A204.1 (cell line): ENCODE data around the gene COPS8.

Experiments used
- FAIRE-seq: peaks from 2 replicates; lab custom pipeline; 2012; peaks lifted over from hg19 to GRCh38; lab: Jason Lieb, UNC

COPS8 gene

DNA sequence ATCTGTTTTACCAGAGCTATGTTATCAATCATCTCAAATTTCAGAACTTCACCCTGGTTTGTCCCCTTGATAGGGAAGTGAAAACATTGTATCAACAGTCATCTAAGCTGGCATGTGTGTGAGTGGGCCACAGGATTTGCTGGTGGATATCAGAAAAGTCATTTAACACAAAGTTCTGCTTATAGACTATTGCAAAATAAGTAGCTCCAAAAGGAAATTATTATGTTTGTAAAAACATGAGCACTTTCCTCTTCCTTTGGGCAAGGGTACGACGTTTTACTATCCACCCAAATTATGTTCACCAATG is 20.7 kb upstream of the COPS8 start:
- FAIRE-seq: no peak

- FAIRE-seq: no peak
These were observed 19.3 kb upstream of the COPS8 start for GRCh38 chr2:237066396-237066795.

DNA sequence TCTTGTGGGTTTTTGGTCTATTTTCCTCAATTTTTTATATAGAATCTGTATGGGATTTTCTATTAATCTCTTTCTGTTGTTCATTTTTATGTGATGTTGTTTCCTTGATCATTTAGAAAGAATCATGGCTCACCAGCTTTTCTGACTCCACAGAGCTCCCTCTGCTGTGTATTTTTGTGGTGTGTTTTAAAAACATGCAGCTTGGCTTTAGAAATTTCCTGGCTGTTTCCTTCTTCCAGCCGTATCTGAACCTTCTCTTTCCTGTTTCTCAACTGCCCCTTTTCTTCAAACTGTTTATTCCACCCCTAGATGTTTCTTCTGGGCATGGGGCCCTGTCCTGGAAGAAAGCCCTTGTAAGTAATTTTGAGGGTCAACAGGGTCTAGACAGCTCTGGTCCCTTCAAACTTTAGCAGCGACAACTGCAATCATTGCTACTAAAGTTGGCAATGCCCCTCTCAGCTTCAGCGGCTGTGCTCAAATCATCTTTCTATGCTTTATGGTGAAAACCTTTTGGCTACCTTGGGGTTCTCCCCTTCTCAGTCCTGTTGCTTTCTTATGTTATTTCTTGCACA is 17.6 kb upstream of the COPS8 start:
- no peak for FAIRE-seq

DNA sequence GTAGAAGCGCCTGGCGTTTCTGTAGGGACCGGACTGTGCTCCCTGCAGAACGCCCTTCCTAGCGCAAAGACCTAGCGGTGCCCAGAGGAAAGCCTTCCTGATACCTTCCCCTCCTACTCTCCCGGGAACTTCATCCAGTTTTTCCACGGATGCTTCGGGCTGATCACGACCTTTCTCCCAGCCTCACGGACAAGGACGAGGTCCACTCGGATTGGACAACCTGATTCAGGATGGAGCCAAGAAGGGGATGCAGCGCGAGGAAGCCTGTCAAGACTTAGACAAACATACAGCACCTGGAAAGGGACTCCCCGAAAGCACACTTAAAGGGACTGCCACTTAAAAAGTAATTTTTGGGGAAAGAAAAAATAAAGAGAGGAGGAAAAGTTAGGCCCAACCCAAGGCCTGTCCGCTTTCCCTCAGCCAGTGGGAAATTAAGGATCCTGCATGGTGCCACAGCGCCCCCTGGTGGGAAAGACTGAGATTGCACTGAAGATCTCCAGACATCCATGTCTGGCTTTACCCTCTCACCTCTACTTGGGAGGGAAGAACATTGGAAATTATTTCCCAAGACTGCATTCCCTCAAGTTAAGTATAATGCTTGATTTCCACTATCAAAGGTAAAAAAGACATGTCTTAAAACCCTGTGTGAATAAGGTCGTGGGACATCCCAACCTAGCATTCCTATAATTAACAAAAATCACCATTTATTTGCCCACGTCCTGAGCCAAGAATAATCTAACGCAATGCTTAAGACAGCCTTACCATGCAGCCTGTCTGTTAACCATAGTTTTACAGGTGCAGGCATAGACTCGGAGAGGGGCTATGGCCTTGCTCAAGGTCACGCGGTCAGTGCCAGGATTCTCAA is 13.4 kb upstream of the COPS8 start:
- no peak for FAIRE-seq

DNA sequence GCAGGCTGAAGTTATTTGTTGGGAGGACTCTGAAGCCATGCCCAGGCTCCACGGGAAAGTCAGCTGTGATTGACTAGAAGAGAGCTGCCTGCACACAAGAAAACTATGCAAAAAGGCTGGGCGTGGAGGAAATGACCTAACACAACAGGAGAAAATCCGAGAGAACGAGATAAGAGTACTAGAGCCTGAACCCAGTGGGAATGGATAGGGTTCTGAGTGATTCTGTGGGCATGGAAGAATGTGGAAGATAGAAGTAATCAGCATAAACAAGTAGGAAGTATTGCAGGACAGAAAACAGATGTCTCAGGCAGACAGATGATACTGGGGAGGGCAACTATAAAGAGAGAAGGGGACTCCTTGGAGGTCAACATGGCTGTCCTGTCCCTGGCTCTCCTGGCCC is 12.1 kb upstream of the COPS8 start:
- FAIRE-seq: no peak

DNA sequence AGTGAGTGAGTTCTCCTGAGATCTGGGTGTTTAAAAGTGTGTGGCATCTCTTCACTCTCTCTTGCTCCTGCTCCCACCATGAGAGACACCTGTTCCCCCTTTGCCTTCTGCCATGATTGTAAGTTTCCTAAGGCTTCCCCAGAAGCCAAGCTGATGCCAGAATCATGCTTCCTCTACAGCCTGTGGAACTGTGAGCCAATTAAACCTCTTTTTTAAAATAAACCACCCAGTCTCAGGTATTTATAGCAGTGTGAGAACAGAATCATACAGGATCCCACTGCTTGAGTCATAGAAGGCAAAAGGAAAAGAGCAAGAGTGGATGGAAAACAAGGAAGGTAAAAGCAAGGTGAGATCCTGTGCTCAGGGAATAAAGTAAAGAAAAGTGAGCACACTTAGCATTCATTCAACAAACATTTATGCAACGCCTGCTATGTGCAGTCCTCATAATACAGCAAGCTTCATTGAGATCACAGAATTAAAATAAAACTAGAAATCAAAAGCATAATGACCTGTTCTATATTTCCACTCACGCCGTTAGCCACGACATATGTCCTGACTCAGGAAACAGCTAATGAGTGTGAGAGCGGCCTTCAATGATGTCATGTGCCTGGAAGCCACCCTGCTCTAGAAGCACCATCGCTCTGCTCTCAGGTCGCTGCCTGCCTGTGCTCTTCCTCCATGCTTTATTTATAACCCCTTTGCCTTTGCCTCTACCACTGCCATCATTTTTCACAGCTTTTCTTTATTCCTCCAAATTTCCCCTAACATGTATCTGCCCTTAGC is 11.3 kb upstream of the COPS8 start:
- no peak for FAIRE-seq

GRCh38 chr2:237075749-237076599 is 9.7 kb upstream of the COPS8 start:
- FAIRE-seq: no peak

DNA sequence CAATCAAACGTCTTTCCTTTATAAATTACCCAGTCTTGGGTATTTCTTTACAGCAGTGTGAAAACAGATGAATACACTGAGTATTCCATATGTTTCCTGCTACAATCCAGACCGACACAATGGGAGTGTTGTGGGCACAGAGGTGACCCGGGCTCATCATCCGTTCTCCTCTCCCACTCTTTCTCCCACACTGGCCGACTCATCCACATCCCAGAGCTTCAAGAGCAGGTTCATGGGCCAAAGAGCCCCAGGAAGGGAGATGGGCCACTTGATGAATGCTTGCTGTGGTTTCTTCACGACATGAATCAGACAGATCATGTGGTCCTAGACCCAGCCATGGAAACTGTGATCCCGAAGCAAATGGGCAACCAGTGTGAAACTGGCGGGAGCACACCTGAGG is 4.1 kb upstream of the COPS8 start:
- FAIRE-seq: no peak

GRCh38 chr2:237083026-237083425 is 2.7 kb upstream of the COPS8 start:
- no peak for FAIRE-seq

DNA sequence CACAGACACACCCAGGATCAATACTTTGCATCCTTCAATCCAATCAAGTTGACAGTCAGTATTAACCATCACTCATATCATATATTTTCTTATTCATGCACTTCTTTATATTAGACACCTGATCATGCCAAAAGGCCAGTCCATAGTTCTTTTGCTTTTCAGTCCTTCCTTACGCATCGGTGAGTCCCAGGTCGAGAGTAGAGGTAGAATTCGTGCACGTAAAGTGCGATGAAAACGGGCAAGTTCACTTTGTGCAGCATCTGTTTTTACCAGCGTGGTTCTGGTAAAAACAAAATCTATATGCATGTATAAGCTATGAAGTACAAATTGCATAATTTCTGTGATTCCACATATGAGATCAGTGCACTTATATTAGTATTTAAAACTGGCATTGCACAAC is 1.2 kb upstream of the COPS8 start:
- no peak for FAIRE-seq

DNA sequence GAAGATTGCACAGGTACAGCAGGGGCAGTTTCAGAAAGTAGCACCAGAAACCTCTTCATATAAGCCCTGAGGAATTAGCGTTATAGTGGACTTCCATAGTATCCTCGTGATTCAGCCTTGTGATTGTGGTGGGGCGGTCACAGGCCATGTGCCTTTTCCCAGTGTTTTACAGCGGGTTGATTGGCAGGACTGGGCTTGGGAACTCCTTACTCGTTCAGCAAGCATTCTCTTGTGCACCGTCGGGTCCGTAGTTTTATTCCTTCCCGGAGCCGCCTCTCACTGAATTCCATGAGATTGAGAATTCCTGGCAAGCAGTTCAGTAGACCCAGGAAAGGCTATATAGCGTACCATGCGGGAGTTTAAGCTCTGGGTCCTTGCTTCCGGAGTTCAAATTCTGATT is 5.2 kb downstream of the COPS8 start:
- no peak for FAIRE-seq

DNA sequence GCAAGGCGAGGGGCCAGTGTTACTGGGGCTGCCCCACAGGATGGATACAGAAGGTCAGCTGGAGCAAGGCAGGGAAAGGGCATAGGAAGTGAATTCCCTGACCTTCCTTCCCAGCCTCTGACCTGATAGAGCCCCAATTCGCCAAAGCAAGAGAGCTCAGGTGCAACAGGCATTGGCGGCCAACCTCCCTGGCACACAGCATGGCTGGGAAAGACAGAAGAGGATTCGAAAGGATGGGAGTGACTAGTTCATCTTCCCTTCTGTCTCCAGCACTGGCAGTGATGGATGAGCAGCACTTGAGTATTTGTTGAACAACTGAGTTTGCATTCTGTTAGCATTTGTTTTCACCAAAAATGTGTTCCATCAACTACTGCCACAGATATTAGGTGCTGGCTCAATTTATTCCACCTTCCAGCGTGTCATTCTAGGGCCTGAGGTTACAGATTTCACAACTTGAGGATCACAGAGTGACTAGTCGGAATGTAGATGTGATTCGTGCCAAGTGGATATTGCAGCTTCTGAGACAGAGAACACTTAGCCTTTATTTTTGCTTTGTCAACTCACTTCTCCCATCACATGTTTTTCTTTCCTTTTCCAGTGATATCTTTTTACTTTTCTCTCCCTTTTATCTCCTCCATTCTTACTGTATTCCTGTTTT is 6.2 kb downstream of the COPS8 start:
- no peak for FAIRE-seq

DNA sequence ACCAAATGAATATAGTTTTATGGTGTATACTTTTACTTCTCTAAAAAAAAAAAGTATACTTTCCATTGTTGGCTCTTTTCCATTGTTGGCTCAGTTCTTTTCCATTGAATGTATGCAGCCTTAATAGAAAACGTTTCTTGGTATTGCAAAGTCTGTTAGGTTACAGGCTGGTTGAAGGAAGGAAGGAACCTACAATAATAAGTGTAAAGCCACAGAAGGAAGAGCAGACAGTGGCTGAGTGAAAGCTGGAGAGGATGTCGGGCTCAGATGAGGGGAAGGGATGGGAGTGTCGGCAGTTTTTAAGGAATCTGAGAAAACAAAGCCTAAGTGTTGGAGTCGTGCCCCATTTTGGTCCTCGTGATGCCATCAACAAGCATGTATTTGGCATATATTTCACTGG is 6.8 kb downstream of the COPS8 start:
- no peak for FAIRE-seq

DNA sequence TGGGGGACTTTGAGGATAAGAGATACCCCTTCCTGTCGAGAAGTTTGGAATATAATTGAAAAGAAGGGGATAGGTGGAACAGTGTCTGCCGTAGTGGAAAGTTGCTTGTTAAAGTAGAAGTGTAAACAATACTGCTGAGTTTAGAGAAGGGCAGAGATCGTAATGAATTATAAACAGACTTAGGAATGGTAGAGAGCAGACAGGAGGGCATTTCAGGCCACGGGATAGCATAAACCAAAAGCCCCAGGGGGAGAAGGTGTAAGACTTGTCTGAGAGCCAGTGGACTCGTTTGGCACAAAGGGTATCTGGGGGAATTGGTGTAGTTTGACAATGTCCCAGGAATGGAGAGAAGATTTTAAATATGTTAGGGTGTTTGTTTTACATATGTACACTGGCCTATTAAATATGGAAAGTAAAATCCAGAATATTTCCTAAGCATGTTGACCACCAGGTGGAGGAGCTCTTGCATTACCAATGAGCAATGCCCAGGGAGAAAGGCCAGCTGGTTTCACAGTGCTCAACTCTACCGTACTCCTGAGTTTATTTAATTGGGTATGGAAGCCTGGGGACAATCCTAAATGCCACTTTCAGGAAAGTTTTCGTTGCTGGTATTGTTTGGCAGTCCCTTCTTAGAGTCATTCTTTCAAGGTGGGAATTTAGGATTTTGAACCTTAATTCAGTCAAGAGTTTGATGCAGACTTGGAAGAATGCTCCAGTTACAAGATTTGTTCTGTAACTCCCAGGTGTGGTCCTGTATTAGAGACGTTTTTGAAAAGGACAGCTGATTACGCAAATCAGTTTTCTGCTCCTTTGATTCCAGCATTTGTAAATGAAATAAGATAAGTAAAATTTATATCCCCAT is 7.5 kb downstream of the COPS8 start:
- FAIRE-seq: peak; percentile 14

DNA sequence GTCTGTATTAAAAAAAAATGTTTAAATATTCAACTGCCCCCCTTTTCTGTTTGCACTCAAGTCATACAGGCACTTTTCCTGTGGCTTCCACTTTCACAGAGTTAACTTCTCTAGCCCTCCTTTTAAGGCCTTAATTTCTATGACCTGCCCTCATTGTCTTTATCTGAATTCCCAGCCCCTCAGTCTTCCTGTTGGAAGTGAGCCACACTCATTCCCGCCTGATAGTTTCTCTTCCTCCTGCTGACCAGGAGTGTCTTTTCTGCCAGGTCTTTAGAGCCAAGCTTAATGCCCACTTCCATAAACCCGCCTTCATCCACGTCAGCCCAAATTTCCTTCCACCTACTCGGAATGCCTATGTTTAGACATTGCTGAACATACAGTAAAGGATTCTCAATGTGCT is 10.5 kb downstream of the COPS8 start:
- no peak for FAIRE-seq

- FAIRE-seq: no peak
These were observed 11.2 kb downstream of the COPS8 start for GRCh38 chr2:237096911-237097310.

DNA sequence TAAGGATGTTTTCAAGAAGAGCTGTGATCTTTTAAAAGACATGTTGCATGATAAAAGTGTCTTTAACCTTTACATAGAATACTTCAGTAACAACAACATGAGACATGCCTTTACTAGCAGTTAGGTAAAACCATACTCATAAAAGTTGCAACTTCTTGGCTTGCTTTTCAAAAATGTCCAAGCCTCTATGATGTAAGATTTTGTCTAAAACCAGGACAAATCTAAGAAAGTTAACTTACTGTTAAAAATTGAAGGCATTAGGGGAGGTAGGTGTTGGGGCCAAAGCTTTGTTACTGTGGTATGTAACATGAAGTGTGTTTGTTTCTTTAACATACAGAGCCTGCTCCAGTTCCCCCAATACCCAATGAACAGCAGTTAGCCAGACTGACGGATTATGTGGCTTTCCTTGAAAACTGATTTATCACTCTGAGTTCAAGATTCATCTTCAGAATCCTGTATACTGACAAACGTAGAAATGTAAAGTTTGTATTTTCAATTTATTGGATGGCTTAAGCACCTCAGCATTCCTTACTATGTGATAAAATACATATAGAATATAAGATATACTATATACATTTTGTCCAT is 11.7 kb downstream of the COPS8 start:
- peak; percentile 53 for FAIRE-seq

GRCh38 chr2:237097911-237098702 is 12.4 kb downstream of the COPS8 start:
- FAIRE-seq: no peak

- FAIRE-seq: no peak
These were observed 14.1 kb downstream of the COPS8 start for GRCh38 chr2:237099804-237100203.
